ENCODE measurements around the gene CCDC112. TPM values are rescaled to one million over a fixed set of nuclear protein-coding genes. Genes with fewer than 3 reads are reported as not detected.
"Not testable (repeated sequence)": the region's sequence is repeated elsewhere in the genome, so short reads cannot be mapped to it uniquely, and the experiment has no call there.

CCDC112 gene
- total and polyA plus RNA-seq, 2 experiments from 2014 or later = 18.1 to 48.2 TPM

DNA sequence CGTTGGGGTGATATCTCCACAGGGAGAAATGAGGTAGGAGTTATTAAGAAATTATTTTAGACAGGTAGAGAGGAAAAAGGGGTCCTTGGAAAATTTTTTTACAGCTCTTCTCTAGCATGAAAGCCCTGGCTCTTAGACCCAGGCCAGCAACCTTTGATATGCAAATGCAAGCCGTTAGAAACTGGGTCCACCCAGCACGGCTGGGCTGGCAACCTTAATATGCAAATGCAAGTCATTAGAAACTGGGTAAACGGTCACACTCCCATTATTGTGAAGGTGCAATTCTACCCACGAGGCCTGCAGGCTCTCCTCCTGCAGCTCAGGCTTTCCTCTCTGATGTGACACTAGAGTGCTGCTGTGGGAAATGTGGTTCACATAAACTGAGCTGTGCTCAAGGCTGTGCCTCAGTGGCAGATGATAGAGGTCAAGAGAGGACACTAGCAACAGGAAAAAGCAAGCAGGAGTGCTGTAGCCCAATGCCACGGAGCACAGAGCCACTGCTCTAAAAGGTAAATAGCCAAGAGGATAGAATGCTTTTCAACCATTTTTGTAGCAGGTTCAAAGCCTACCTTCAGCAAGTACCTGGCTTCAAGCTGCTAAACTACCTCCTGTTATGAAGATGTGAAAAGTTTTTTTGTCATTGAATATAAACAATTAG lies 32.3 kb upstream of the CCDC112 start:
- DNase-seq (ENCODE audit: low spot score) (peak; percentile 74), ATAC-seq (peak; percentile 89)
- H3K4me3 ChIP-seq = peak overlapping the region; percentile 10; the same call in 1 of the 2 replicates
- not testable (repeated sequence) for H3K9me2 ChIP-seq (ENCODE audit: insufficient read depth); H3K9me3 Mint-ChIP-seq; H3K36me3 Mint-ChIP-seq (ENCODE audit: low read depth); H3F3A ChIP-seq (replicated peaks; ENCODE audit: low read depth); H3K36me3 ChIP-seq (ENCODE audit: insufficient read depth); H3K27ac ChIP-seq (ENCODE audit: low read depth); H4K20me1 ChIP-seq (replicated peaks; ENCODE audit: insufficient read depth); H3K27me3 Mint-ChIP-seq (ENCODE audit: insufficient read depth, low read depth, poor library complexity); H3K79me2 ChIP-seq (replicated peaks; ENCODE audit: insufficient read depth); H3K27me3 ChIP-seq (ENCODE audit: insufficient read depth); H2AFZ ChIP-seq
- TF ChIP-seq, protein P1, sequence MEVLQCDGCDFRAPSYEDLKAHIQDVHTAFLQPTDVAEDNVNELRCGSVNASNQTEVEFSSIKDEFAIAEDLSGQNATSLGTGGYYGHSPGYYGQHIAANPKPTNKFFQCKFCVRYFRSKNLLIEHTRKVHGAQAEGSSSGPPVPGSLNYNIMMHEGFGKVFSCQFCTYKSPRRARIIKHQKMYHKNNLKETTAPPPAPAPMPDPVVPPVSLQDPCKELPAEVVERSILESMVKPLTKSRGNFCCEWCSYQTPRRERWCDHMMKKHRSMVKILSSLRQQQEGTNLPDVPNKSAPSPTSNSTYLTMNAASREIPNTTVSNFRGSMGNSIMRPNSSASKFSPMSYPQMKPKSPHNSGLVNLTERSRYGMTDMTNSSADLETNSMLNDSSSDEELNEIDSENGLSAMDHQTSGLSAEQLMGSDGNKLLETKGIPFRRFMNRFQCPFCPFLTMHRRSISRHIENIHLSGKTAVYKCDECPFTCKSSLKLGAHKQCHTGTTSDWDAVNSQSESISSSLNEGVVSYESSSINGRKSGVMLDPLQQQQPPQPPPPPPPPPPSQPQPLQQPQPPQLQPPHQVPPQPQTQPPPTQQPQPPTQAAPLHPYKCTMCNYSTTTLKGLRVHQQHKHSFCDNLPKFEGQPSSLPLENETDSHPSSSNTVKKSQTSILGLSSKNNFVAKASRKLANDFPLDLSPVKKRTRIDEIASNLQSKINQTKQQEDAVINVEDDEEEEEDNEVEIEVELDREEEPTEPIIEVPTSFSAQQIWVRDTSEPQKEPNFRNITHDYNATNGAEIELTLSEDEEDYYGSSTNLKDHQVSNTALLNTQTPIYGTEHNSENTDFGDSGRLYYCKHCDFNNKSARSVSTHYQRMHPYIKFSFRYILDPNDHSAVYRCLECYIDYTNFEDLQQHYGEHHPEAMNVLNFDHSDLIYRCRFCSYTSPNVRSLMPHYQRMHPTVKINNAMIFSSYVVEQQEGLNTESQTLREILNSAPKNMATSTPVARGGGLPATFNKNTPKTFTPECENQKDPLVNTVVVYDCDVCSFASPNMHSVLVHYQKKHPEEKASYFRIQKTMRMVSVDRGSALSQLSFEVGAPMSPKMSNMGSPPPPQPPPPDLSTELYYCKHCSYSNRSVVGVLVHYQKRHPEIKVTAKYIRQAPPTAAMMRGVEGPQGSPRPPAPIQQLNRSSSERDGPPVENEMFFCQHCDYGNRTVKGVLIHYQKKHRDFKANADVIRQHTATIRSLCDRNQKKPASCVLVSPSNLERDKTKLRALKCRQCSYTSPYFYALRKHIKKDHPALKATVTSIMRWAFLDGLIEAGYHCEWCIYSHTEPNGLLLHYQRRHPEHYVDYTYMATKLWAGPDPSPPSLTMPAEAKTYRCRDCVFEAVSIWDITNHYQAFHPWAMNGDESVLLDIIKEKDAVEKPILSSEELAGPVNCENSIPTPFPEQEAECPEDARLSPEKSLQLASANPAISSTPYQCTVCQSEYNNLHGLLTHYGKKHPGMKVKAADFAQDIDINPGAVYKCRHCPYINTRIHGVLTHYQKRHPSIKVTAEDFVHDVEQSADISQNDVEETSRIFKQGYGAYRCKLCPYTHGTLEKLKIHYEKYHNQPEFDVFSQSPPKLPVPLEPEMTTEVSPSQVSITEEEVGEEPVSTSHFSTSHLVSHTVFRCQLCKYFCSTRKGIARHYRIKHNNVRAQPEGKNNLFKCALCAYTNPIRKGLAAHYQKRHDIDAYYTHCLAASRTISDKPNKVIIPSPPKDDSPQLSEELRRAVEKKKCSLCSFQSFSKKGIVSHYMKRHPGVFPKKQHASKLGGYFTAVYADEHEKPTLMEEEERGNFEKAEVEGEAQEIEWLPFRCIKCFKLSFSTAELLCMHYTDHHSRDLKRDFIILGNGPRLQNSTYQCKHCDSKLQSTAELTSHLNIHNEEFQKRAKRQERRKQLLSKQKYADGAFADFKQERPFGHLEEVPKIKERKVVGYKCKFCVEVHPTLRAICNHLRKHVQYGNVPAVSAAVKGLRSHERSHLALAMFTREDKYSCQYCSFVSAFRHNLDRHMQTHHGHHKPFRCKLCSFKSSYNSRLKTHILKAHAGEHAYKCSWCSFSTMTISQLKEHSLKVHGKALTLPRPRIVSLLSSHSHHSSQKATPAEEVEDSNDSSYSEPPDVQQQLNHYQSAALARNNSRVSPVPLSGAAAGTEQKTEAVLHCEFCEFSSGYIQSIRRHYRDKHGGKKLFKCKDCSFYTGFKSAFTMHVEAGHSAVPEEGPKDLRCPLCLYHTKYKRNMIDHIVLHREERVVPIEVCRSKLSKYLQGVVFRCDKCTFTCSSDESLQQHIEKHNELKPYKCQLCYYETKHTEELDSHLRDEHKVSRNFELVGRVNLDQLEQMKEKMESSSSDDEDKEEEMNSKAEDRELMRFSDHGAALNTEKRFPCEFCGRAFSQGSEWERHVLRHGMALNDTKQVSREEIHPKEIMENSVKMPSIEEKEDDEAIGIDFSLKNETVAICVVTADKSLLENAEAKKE (CRISPR knock-in tag; IDR thresholded peaks at IDR 0.05) = peak; percentile 18; the same call in 1 of the 2 replicates
- TF ChIP-seq NANOG (IDR thresholded peaks at IDR 0.05; ENCODE audit: borderline replicate concordance) (peak; percentile 75; the same call in 1 of the 2 replicates), ZNF114 (CRISPR knock-in tag; IDR thresholded peaks at IDR 0.05) (peak; percentile 56; the same call in 1 of the 2 replicates)
- Mint-ChIP-seq H3K4me1 (peaks cover 27% of the 10 kb centered on the region), H3K4me3 (peak overlapping the region; percentile 37; the same call in 1 of the 3 replicates), H3K27ac (peak overlapping the region; percentile 83)
- H3K4me1 ChIP-seq (ENCODE audit: insufficient read depth) = peaks cover 20% of the 10 kb centered on the region
- peak overlapping the region; percentile 62 for H3K4me2 ChIP-seq

DNA sequence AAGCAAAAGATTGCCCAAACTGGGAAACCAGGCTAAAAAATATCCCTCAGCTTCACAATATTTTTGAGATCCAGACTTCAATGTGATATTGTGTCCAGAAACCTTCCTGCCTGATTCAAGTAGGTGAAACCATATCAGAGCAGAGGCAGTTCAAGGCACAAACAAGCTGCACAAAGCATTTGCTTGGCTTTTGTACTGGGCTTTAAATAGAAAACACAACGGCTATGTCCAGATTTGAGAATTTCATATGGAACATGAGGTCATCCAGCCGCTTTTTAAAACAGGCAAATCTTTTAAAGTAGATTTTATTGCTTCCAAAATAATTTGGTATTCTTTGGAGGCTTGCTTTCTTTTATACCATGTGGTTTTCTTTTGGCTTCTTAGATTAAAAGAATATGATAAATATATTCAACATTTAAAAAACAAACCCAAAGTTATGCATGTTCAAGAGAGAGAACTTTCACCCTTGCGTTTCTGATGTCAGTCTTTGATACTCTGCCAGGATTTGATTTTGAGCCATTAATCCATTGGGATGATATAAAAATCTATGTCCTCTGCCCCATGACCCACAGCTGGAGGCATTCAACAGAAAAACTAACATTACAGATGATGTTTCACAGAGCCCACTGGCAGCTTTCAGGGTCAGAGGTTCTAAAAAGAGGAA lies 29.0 kb upstream of the CCDC112 start:
- Histone ChIP-seq H3K27me3 (ENCODE audit: insufficient read depth) (no peaks in the 10 kb centered on the region), H3K4me1 (ENCODE audit: insufficient read depth) (peaks cover 20% of the 10 kb centered on the region), H3K4me3 (no peak overlapping the region), H3K27ac (ENCODE audit: low read depth) (no peak overlapping the region), H3K4me2 (no peak overlapping the region), H3F3A (replicated peaks; ENCODE audit: low read depth) (no peaks in the 10 kb centered on the region), H3K79me2 (replicated peaks; ENCODE audit: insufficient read depth) (no peaks in the 10 kb centered on the region), H3K36me3 (ENCODE audit: insufficient read depth) (no peaks in the 10 kb centered on the region), H2AFZ (no peak overlapping the region), H3K9me2 (ENCODE audit: insufficient read depth) (peaks cover 5% of the 10 kb centered on the region; the same call in 1 of the 2 replicates), H4K20me1 (replicated peaks; ENCODE audit: insufficient read depth) (no peaks in the 10 kb centered on the region)
- no peak for ATAC-seq
- H3K36me3 Mint-ChIP-seq (ENCODE audit: low read depth) = peaks cover 2% of the 10 kb centered on the region; the same call in 1 of the 3 replicates
- H3K4me3 Mint-ChIP-seq = no peak overlapping the region
- no peaks in the 10 kb centered on the region; the same call in 2 of the 3 replicates for H3K9me3 Mint-ChIP-seq
- H3K27ac Mint-ChIP-seq = no peak overlapping the region
- no peak for TF ChIP-seq JUNB (IDR thresholded peaks at IDR 0.05; ENCODE audit: unreplicated experiment)
- no peak for TF ChIP-seq STAT1 (IDR thresholded peaks at IDR 0.05; ENCODE audit: unreplicated experiment)
- TF ChIP-seq POLR2AphosphoS5 (IDR thresholded peaks at IDR 0.05; ENCODE audit: low read depth) = no peak
- no peak for TF ChIP-seq ZNF114 (CRISPR knock-in tag; IDR thresholded peaks at IDR 0.05)
- TF ChIP-seq, protein P2, sequence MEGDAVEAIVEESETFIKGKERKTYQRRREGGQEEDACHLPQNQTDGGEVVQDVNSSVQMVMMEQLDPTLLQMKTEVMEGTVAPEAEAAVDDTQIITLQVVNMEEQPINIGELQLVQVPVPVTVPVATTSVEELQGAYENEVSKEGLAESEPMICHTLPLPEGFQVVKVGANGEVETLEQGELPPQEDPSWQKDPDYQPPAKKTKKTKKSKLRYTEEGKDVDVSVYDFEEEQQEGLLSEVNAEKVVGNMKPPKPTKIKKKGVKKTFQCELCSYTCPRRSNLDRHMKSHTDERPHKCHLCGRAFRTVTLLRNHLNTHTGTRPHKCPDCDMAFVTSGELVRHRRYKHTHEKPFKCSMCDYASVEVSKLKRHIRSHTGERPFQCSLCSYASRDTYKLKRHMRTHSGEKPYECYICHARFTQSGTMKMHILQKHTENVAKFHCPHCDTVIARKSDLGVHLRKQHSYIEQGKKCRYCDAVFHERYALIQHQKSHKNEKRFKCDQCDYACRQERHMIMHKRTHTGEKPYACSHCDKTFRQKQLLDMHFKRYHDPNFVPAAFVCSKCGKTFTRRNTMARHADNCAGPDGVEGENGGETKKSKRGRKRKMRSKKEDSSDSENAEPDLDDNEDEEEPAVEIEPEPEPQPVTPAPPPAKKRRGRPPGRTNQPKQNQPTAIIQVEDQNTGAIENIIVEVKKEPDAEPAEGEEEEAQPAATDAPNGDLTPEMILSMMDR (conservative IDR thresholded peaks at IDR 0.05; ENCODE audit: low read depth in 2 of 2) = no peak
- no peak for DNase-seq (ENCODE audit: low spot score)
- H3K4me1 Mint-ChIP-seq = peaks cover 25% of the 10 kb centered on the region
- H3K27me3 Mint-ChIP-seq (ENCODE audit: insufficient read depth, low read depth, poor library complexity) = no peaks in the 10 kb centered on the region

Measured in GM23338 (cell line).